ENCODE data around the gene CTBP2.

GRCh38 chr10:125134916-125135770 is 25.2 kb downstream of the CTBP2 start:
- TF ChIP-seq CTCF (IDR thresholded peaks at IDR 0.05) = no peak
- TF ChIP-seq, protein P1, sequence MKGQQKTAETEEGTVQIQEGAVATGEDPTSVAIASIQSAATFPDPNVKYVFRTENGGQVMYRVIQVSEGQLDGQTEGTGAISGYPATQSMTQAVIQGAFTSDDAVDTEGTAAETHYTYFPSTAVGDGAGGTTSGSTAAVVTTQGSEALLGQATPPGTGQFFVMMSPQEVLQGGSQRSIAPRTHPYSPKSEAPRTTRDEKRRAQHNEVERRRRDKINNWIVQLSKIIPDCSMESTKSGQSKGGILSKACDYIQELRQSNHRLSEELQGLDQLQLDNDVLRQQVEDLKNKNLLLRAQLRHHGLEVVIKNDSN (CRISPR knock-in tag; IDR thresholded peaks at IDR 0.05) = no peak

Measured in WTC11 (cell line).